ENCODE results near the gene NIBAN1. TPM values are rescaled to one million over a fixed set of nuclear protein-coding genes. Genes with fewer than 3 reads are reported as not detected.

Gene NIBAN1
- total RNA-seq, 2 donors from 2014 or later = 209 to 215 TPM

- Histone ChIP-seq H3K27me3 (replicated peaks; ENCODE audit: insufficient read depth) (no peaks in the 10 kb centered on the region), H3K4me3 (no peak overlapping the region), H3K9me3 (peaks cover 3% of the 10 kb centered on the region), H3K36me3 (no peaks in the 10 kb centered on the region), H3K27ac (no peak overlapping the region), H3K4me1 (ENCODE audit: control insufficient read depth in 1 of 2, low read depth in 2 of 2) (no peaks in the 10 kb centered on the region)
- no peak for DNase-seq (ENCODE audit: low spot score)
- no peak for ATAC-seq (ENCODE audit: insufficient number of reproducible peaks, low FRiP score, low read depth)
- no peak for TF ChIP-seq CTCF (IDR thresholded peaks at IDR 0.05)
Measured at GRCh38 chr1:184992271-184992670, 18.0 kb upstream of the NIBAN1 start.

GRCh38 chr1:184990204-184990603, 15.9 kb upstream of the NIBAN1 start:
- ATAC-seq (ENCODE audit: insufficient number of reproducible peaks, low FRiP score, low read depth) (no peak), DNase-seq (ENCODE audit: low spot score) (no peak)
- no peak for TF ChIP-seq CTCF (IDR thresholded peaks at IDR 0.05)

GRCh38 chr1:184988506-184988905, 14.2 kb upstream of the NIBAN1 start:
- Histone ChIP-seq H3K9me3 (no peaks in the 10 kb centered on the region), H3K4me3 (no peak overlapping the region), H3K27me3 (replicated peaks; ENCODE audit: insufficient read depth) (no peaks in the 10 kb centered on the region), H3K36me3 (no peaks in the 10 kb centered on the region), H3K4me1 (ENCODE audit: control insufficient read depth in 1 of 2, low read depth in 2 of 2) (no peaks in the 10 kb centered on the region), H3K27ac (no peak overlapping the region)
- no peak for TF ChIP-seq CTCF (IDR thresholded peaks at IDR 0.05)
- DNase-seq (ENCODE audit: low spot score) (no peak), ATAC-seq (ENCODE audit: insufficient number of reproducible peaks, low FRiP score, low read depth) (no peak)

More at GRCh38 chr1:184990204-184990603, 15.9 kb upstream of the NIBAN1 start:
- Histone ChIP-seq H3K27ac (no peak overlapping the region), H3K4me3 (no peak overlapping the region), H3K27me3 (replicated peaks; ENCODE audit: insufficient read depth) (no peaks in the 10 kb centered on the region), H3K36me3 (no peaks in the 10 kb centered on the region), H3K9me3 (peaks cover 3% of the 10 kb centered on the region), H3K4me1 (ENCODE audit: control insufficient read depth in 1 of 2, low read depth in 2 of 2) (no peaks in the 10 kb centered on the region)

- no peak for ATAC-seq (ENCODE audit: insufficient number of reproducible peaks, low FRiP score, low read depth)
- TF ChIP-seq CTCF (IDR thresholded peaks at IDR 0.05) = no peak
- Histone ChIP-seq H3K9me3 (no peaks in the 10 kb centered on the region), H3K27ac (no peak overlapping the region), H3K27me3 (replicated peaks; ENCODE audit: insufficient read depth) (no peaks in the 10 kb centered on the region), H3K4me1 (ENCODE audit: control insufficient read depth in 1 of 2, low read depth in 2 of 2) (peaks cover 0 to under 1% of the 10 kb centered on the region in 2 donors), H3K36me3 (no peaks in the 10 kb centered on the region), H3K4me3 (no peak overlapping the region)
- DNase-seq (ENCODE audit: low spot score) = no peak
Measured at GRCh38 chr1:184987696-184988095, 13.4 kb upstream of the NIBAN1 start.

GRCh38 chr1:184986250-184986649, 11.9 kb upstream of the NIBAN1 start:
- Histone ChIP-seq H3K36me3 (no peaks in the 10 kb centered on the region), H3K9me3 (no peaks in the 10 kb centered on the region), H3K27ac (no peak overlapping the region), H3K27me3 (replicated peaks; ENCODE audit: insufficient read depth) (no peaks in the 10 kb centered on the region), H3K4me1 (ENCODE audit: control insufficient read depth in 1 of 2, low read depth in 2 of 2) (peaks cover 0 to 10% of the 10 kb centered on the region in 2 donors), H3K4me3 (no peak overlapping the region)
- DNase-seq (ENCODE audit: low spot score) (no peak), ATAC-seq (ENCODE audit: insufficient number of reproducible peaks, low FRiP score, low read depth) (no peak)
- no peak for TF ChIP-seq CTCF (IDR thresholded peaks at IDR 0.05)

Measured in thoracic aorta (tissue), 2 donors.